ENCODE measurements around the gene BORA.
"Not testable (repeated sequence)": the region's sequence is repeated elsewhere in the genome, so short reads cannot be mapped to it uniquely, and the experiment has no call there.

BORA gene

DNA sequence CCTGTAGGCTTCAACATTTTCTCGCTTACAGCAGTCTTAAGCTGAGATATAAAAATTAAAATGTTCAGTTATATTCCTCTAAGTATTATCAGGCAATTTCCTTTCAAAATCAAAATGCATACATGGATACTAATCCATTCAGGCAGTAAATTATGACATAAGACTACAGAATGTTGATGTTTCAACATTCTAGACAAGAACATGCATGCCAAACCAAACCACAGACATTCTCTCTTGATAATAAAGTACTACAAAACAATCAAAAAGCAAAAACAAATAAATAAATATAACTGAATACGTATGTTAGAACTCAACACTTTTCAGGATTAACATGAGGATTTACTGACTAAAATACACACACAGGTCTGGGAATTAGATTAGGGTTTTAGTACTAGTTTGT, 46.3 kb downstream of the BORA start:
- no peak for DNase-seq

DNA sequence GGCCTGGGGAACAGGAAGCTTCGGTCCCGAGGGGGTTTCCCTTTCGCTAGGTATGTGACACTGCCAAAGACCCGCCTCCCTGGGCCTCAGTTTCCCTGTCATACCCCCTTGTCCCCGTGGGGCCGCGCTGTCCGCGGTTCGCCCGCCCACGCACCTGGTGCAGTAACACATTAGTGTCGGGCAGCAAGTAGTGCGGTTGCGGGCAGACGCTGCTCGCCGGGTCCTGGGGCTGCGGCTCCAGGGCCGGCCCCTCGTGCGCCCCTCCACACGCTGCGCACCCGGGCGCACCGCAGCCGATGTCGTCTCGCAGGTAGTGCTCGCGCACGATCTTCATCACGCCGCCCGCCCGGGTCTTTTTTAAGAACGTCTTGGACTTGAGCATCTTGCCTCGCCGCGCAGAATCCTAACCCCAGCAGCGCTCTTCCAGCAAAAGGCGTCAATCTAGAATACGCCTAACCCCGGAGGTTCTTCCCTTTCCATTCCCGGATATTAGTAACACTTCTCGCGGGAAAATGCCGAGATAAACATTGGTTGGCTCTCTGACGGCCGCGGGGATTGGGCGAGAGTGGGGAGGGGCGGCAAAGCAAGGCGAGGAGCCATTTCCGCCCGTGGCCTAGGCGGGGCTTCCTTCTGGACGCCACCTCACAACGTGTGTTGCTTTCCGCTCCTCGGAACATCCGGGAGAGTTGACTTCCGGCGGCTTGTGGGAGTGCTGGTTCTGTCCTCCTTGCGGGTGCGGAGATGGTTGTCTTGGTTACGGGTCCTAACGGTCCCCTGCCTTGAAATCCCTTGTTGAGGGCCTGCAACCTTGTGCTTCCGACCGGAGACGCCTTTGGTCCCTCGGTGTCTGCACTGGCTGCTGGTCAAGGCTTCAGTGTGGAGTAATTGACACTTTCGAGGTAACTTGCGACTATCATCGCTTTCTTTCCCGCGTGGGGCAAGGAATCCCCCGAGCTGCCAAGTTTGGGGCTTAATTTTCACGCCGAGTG, 54.0 kb downstream of the BORA start, which contains the start of the genes DIS3 and PIBF1:
Gene DIS3, minus strand, starts transcription at position 450 of the 989 bp plus-strand sequence. Its CDS starts 68 bp downstream, at position 382.
Gene PIBF1, plus strand, starts transcription at position 683 of the 989 bp plus-strand sequence. CDS start 1,337 bp downstream, outside the sequence.
- peak; percentile 97 for DNase-seq

DNA sequence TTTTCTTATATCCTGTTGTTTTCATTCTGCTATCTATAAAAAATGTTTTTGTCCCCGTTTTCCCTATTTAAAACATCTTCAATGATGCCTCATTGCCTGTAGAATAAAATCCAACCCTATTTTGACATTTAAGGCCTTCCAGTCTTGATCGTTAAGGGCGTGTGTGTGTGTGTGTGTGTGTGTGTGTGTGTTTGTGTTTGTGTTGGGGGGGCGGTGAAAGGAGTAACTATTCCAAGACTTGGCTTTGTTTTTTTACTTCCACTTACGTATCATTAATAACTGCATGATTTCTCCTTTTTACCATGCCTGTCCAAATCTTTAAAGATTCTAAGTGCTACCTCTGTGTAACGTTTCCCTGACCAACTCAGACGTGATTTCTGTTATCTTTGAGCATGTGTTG, 55.0 kb downstream of the BORA start:
- no peak for DNase-seq

DNA sequence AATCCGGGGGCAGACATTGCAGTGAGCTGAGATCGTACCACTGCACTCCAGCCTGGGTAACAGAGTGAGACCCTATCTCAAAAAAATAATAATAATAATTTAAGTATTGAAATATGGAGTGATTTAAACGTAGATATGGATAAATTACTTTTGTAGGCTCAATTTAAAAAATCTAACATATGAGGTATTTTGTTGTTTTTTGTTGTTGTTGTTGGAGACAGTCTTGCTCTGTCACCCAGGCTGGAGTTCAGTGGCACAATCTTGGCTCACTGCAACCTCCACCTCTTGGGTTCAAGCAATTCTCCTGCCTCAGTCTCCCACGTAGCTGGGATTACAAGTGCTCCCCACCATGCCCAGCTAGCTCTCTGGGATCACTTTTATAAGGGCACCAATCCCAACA, 57.0 kb downstream of the BORA start:
- DNase-seq, result not testable (repeated sequence)

DNA sequence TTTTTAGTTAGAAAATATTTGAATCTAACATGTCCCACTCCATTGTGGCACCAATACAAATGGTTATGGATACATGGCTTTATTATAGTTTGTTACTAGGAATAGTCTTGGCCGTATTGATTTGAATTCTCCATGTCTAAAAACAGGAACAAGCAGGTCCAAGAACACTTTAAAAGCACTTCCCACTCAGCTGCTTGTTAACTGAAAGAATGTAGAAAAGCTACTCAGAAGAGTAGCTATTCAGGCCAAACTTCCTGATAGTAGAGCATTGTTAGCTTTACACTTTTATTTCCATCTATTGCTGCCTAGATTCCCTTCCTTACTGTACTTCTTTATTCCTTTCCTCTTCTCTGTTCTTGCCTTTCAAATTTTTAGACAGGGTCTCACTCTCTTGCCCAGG, 61.1 kb downstream of the BORA start:
- no peak for DNase-seq

DNA sequence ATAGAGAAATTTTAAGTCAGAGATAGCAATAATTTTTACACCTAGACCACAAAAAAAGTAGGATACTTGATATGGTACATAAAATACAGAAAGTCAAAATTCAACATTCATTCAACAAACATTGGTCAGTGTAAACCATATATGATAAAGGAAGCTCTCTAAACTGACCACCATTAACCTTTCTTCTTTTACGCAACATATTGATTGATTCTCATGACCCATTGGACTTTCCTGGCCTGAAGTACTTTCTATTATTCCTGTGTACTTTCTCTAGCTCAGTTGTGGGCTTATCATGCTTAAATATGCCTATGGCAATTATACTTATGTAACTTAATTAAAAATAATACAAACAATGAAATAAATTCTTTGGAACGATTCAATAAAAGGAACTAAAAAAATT, 64.9 kb downstream of the BORA start:
- DNase-seq, result no peak

DNA sequence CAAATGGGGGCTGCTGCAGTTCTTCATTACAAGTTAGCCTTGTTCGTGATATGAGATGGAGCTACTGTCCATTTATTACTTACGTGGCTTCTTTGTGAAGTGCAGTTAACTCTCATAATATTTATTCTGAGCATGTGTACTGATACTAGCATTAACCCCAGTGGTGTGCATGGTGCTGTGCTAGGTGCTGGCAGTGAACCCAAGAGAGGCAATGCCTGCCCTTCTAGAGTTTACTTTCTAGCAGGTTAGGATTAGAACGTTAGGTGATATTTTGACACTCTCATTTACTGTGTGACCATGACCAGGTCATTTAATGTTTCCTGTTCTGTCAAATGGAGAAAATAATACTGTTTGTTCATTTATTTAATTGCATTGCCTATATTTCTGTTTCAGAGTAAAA, 71.1 kb downstream of the BORA start:
- DNase-seq, result no peak

DNA sequence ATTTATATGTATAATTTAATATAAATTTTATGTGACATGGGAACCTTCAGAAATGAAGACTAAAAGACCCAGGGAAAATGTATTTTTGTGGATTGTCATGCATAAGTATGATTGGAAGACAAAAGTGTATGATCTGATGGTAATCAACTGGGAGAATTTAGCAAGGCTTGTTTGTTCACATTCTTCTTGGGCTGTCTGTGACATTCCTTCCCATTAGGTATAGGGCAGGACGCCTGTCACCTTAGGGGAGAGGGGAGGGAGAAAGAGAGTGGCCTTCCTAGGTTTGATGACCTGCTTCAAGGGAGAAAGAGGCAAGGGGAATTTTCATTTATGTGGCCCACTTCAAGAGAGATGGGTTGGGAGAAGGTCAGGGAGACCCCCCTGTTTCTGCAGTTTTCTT, 76.6 kb downstream of the BORA start:
- no peak for DNase-seq
